SK-N-SH (cell line): ENCODE results near the gene TMEM179. TPM values are rescaled to one million over a fixed set of nuclear protein-coding genes. Genes with fewer than 3 reads are reported as not detected.

ENCODE experiments used
- CTCF ChIA-PET: fragments of 300-600, 350-600 bp; formaldehyde crosslinking; extraction: SDS; loops from one replicate; lab custom pipeline; 2021; lab: Yijun Ruan, JAX
- POLR2A ChIA-PET: fragments of 350-600 bp; sonication (Branson Sonifier 250); formaldehyde crosslinking; extraction: SDS; loops from one replicate; lab custom pipeline; 2020; ENCODE audit warnings: antibody characterized with exemption, inconsistent platforms; lab: Yijun Ruan, JAX
- DNase-seq: peaks from one replicate; pipeline ENCODE4 v3.0.0; 2012
- H2AFZ ChIP-seq: fragments of 200-600 bp; sonication (generic); 2 replicates; pipeline ENCODE4 v1.8.1; 2016; ENCODE audit warnings: antibody characterized with exemption, mild to moderate bottlenecking, low read depth
- H3F3A ChIP-seq: fragments of 200-600 bp; sonication (generic); replicated peaks from 2 replicates; pipeline ENCODE3; 2016; ENCODE audit warnings: antibody characterized with exemption, mild to moderate bottlenecking; ENCODE audit not compliant: insufficient read depth
- H3K27ac ChIP-seq, 2 experiments: fragments of 200-500 bp in 1 of 2; fragments of 200-600 bp in 1 of 2; sonication (Bioruptor generic) in 1 of 2; sonication (generic), shearing (Covaris generic) in 1 of 2; 2 replicates each; pipeline versions ENCODE4 v1.5.1 to v1.6.1; 2014 to 2016; ENCODE audit warnings: low read depth in 2 of 2, inconsistent platforms in 1 of 2, low read length in 1 of 2, mild to moderate bottlenecking in 1 of 2, mixed read lengths in 1 of 2
- H3K27me3 ChIP-seq: fragments of 200-600 bp; sonication (generic), shearing (Covaris generic); 2 replicates; pipeline ENCODE4 v1.6.1; 2016; ENCODE audit warnings: mixed run types; ENCODE audit not compliant: insufficient read depth
- H3K36me3 ChIP-seq, 2 experiments: fragments of 200-500 bp in 1 of 2; fragments of 200-600 bp in 1 of 2; sonication (Bioruptor generic) in 1 of 2; sonication (generic) in 1 of 2; replicated peaks in 1 of 2; 2 replicates each; pipeline versions ENCODE3 to v1.5.1; 2014 to 2016; ENCODE audit warnings: low read length in 1 of 2, mild to moderate bottlenecking in 1 of 2; ENCODE audit not compliant: insufficient read depth in 2 of 2, control insufficient read depth in 1 of 2
- H3K4me1 ChIP-seq, 2 experiments: fragments of 200-500 bp in 1 of 2; fragments of 200-600 bp in 1 of 2; sonication (Bioruptor generic) in 1 of 2; sonication (generic), shearing (Covaris generic) in 1 of 2; 2 replicates each; pipeline versions ENCODE4 v1.5.1 to v1.6.1; 2014 to 2016; ENCODE audit warnings: low read depth in 1 of 2, low read length in 1 of 2, mixed run types in 1 of 2; ENCODE audit not compliant: insufficient read depth in 2 of 2, control insufficient read depth in 1 of 2
- H3K4me2 ChIP-seq: fragments of 200-600 bp; sonication (generic), shearing (Covaris generic); 2 replicates; pipeline ENCODE4 v1.6.1; 2017; ENCODE audit warnings: mixed run types
- H3K4me3 ChIP-seq, 2 experiments: fragments of 200-500 bp in 1 of 2; fragments of 200-600 bp in 1 of 2; sonication (Bioruptor generic) in 1 of 2; sonication (generic), shearing (Covaris generic) in 1 of 2; 2 replicates each; pipeline versions ENCODE4 v1.5.1 to v1.8.1; 2014 to 2016; ENCODE audit warnings: low read depth in 2 of 2, inconsistent platforms in 1 of 2, low read length in 1 of 2, mild to moderate bottlenecking in 1 of 2, mixed read lengths in 1 of 2, moderate library complexity in 1 of 2
- H3K79me2 ChIP-seq: fragments of 200-600 bp; sonication (generic); 2 replicates; pipeline ENCODE4 v1.8.1; 2017; ENCODE audit warnings: mild to moderate bottlenecking; ENCODE audit not compliant: insufficient read depth
- H3K9ac ChIP-seq: fragments of 200-600 bp; sonication (generic); 2 replicates; pipeline ENCODE4 v1.6.1; 2017; ENCODE audit warnings: mixed run types
- H3K9me2 ChIP-seq: fragments of 200-600 bp; sonication (generic); 2 replicates; pipeline ENCODE4 v1.6.1; 2017; ENCODE audit warnings: mixed run types
- H3K9me3 ChIP-seq: fragments of 200-600 bp; sonication (generic); 2 replicates; pipeline ENCODE4 v1.6.1; 2017; ENCODE audit warnings: mixed run types, mild to moderate bottlenecking, moderate library complexity
- H4K20me1 ChIP-seq: fragments of 200-600 bp; sonication (generic); 2 replicates; pipeline ENCODE4 v1.6.1; 2017; ENCODE audit warnings: mild to moderate bottlenecking, mixed run types; ENCODE audit not compliant: insufficient read depth
- CHD2 ChIP-seq: fragments of 150-350 bp; IDR thresholded peaks from 2 replicates; pipeline ENCODE4 v1.6.1; 2018; ENCODE audit warnings: low read length; ENCODE audit not compliant: partially characterized antibody
- CTCF ChIP-seq: fragments of 200-600 bp; sonication (generic); IDR thresholded peaks from 2 replicates; pipeline ENCODE4 v1.6.1; 2017; ENCODE audit warnings: antibody characterized with exemption, mild to moderate bottlenecking, moderate library complexity
- ELF1 ChIP-seq: IDR thresholded peaks from 2 replicates; pipeline ENCODE4 v1.4.0; 2012
- EP300 ChIP-seq, 2 experiments: IDR thresholded peaks; 2 replicates each; pipeline versions ENCODE4 v1.4.0 to v1.6.1; 2012; ENCODE audit warnings: borderline replicate concordance in 1 of 2, low read depth in 1 of 2, low read length in 1 of 2
- EZH2phosphoT487 ChIP-seq: fragments of 200-600 bp; sonication (generic); IDR thresholded peaks from 2 replicates; pipeline ENCODE4 v1.6.1; 2017; ENCODE audit warnings: low read depth, mixed run types, mild to moderate bottlenecking, antibody characterized with exemption, moderate library complexity, borderline replicate concordance
- FOXJ3 ChIP-seq: sonication (generic); formaldehyde crosslinking; IDR thresholded peaks from 2 replicates; pipeline ENCODE4 v1.5.1; 2020; ENCODE audit warnings: mild to moderate bottlenecking, missing genetic modification reagents
- GATA2 ChIP-seq: sonication (generic); formaldehyde crosslinking; IDR thresholded peaks from 2 replicates; pipeline ENCODE4 v1.5.0; 2020; ENCODE audit warnings: mild to moderate bottlenecking, missing genetic modification reagents
- MEF2A ChIP-seq: IDR thresholded peaks from 2 replicates; pipeline ENCODE4 v1.4.0; 2012; ENCODE audit warnings: low read depth, borderline replicate concordance
- NRF1 ChIP-seq: IDR thresholded peaks from 2 replicates; pipeline ENCODE4 v1.6.1; 2012; ENCODE audit warnings: low read depth, mild to moderate bottlenecking, low read length
- RAD21 ChIP-seq: IDR thresholded peaks from 2 replicates; pipeline ENCODE4 v1.6.1; 2012; ENCODE audit warnings: mild to moderate bottlenecking, low read length
- RCOR1 ChIP-seq: fragments of 150-350 bp; IDR thresholded peaks from 2 replicates; pipeline ENCODE4 v1.6.1; 2017; ENCODE audit warnings: antibody characterized with exemption, low read length
- RXRA ChIP-seq: IDR thresholded peaks from 2 replicates; pipeline ENCODE4 v1.4.0; 2012; ENCODE audit warnings: low read depth, mild to moderate bottlenecking, borderline replicate concordance
- SMC3 ChIP-seq: IDR thresholded peaks from 2 replicates; pipeline ENCODE4 v1.6.1; 2012; ENCODE audit warnings: low read depth, low read length, improper control_type of control experiment
- TAF1 ChIP-seq: IDR thresholded peaks from 2 replicates; pipeline ENCODE4 v1.6.1; 2012; ENCODE audit warnings: low read depth, mild to moderate bottlenecking, low read length, moderate library complexity, borderline replicate concordance
- TCF12 ChIP-seq: IDR thresholded peaks from 2 replicates; pipeline ENCODE4 v1.4.0; 2012
- TEAD4 ChIP-seq: IDR thresholded peaks from 2 replicates; pipeline ENCODE4 v1.4.0; 2012; ENCODE audit warnings: mild to moderate bottlenecking, borderline replicate concordance; ENCODE audit not compliant: insufficient read depth
- USF2 ChIP-seq: fragments of 150-350 bp; IDR thresholded peaks from 2 replicates; pipeline ENCODE4 v1.6.1; 2017; ENCODE audit warnings: antibody characterized with exemption, low read length, low read depth, borderline replicate concordance
- YY1 ChIP-seq: IDR thresholded peaks from 2 replicates; pipeline ENCODE4 v1.4.0; 2012; ENCODE audit warnings: low read depth, mild to moderate bottlenecking
- WGBS: methylation state at CpG from one replicate; pipeline ENCODE4 v1.1.6; 2017; ENCODE audit warnings: low lambda C conversion rate; 5-methylcytosine and 5-hydroxymethylcytosine counted together
- polyA plus RNA-seq, 3 experiments: library from polyadenylated mRNA; depleted of rRNA; stranded (reverse); fragments of >200 nt; gene quantifications; 2 replicates each; pipeline ENCODE4 v1.2.3, GENCODE V29; 2012

The TMEM179 gene
- polyA plus RNA-seq, 1 of the 3 experiments (the other 2 are of a cell fraction) = 1.7 TPM

DNA sequence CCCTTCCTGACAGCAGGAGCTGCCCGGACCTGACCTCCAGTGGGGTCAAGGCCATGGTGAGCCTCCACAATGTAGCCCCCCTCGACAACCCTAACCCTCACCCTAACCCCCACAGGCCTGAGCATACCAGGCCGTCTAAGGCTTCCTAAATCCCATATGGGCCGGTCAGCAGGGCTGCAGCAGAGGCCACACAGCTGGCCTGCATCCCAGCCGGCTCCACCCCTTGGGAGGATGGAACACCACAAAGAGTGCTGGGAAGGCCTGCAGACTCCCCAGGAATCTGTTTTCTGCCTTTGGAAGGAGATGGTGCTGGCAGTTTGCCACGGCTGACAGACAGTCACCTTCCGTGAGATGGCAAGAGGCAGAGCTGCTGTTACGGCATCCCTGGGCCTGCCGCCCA lies 2.8 kb downstream of the TMEM179 start:
- TF ChIP-seq GATA2 (CRISPR knock-in tag) (peak; percentile 36; the same call in 1 of the 2 replicates), TAF1 (no peak), EP300 (IDR thresholded peaks at IDR 0.05; ENCODE audit: borderline replicate concordance in 1 of 2, low read depth in 1 of 2, low read length in 1 of 2) (peak in 1 of 2 experiments; percentile 35; a peak in 1 of 4 replicates), RAD21 (peak; percentile 29), RCOR1 (peak; percentile 89), CHD2 (peak; percentile 65), RXRA (no peak)
- H3K4me2 ChIP-seq = no peak overlapping the region
- no peaks in the 10 kb centered on the region for H3K36me3 ChIP-seq
- H3K9me3 ChIP-seq = no peaks in the 10 kb centered on the region
- no peaks in the 10 kb centered on the region for H3K9me2 ChIP-seq
- H3K27ac ChIP-seq = peak overlapping the region in 1 of 2 experiments; percentile 90; a peak in 2 of 4 replicates
- H3K9ac ChIP-seq = no peak overlapping the region
- no peak overlapping the region for H3K4me3 ChIP-seq
- no peaks in the 10 kb centered on the region for H3K27me3 ChIP-seq
- no peaks in the 10 kb centered on the region for H3K79me2 ChIP-seq
- POLR2A ChIA-PET = interaction anchor here (1.0 to 1.1 kb wide), 2 partner anchors 13 to 22 kb away, joined by 3 read pairs; partner anchors contain the start of gene C14orf180
- DNase-seq = peak; percentile 89
- CTCF ChIA-PET = interaction anchor here (0.7 to 2.6 kb wide), 8 partner anchors 9 to 524 kb away, joined by 3 to 12 read pairs (median 4); no protein-coding TSS in a partner anchor
- 14% methylated on average over 6 of the region's 9 CpGs for WGBS
- no peak overlapping the region for H2AFZ ChIP-seq
- no peaks in the 10 kb centered on the region for H3F3A ChIP-seq
- peaks cover 0 to 73% of the 10 kb centered on the region in 2 experiments; a peak in 2 of 4 replicates for H3K4me1 ChIP-seq
- H4K20me1 ChIP-seq = no peaks in the 10 kb centered on the region

DNA sequence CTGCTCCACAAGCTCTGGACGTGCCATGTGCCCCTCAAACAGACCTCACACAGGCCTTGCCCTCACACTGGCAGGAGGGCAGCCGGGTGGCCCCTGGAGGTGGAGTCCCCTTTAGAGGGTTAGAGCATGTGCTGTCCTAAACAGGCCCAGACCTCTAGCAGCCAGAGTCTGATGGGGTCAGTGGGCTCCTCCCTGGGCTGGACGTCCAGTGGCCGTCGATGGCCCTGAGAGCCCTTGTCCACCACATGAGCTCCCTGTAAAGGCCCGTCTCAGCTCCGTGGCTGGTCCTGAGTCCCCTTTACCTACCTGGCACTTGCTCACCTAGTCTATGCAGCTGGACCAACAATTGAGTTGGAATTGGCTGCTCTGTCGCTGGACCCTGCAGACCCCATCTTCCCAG lies 3.8 kb downstream of the TMEM179 start:
- WGBS = 65% methylated on average over 4 of the region's 8 CpGs
- Histone ChIP-seq H3K9me2 (no peaks in the 10 kb centered on the region), H3K27me3 (no peaks in the 10 kb centered on the region), H3K79me2 (no peaks in the 10 kb centered on the region), H3K36me3 (no peaks in the 10 kb centered on the region), H3K9me3 (no peaks in the 10 kb centered on the region), H3K4me2 (no peak overlapping the region), H3K4me3 (no peak overlapping the region)
- CTCF ChIA-PET = interaction anchor here (1.1 to 2.2 kb wide), 4 partner anchors 22 to 39 kb away, joined by 3 to 12 read pairs (median 4); no protein-coding TSS in a partner anchor
- TF ChIP-seq CTCF = no peak
- no peak for TF ChIP-seq SMC3
- TF ChIP-seq RCOR1 = no peak
- no peak for TF ChIP-seq YY1
- no peak for TF ChIP-seq CHD2
- no peak for TF ChIP-seq MEF2A
- TF ChIP-seq FOXJ3 = no peak
- no peak for TF ChIP-seq NRF1
- no peak for TF ChIP-seq ELF1
- TF ChIP-seq EZH2phosphoT487 = no peak
- TF ChIP-seq USF2 = no peak
- no peak for TF ChIP-seq RAD21
- no peak for TF ChIP-seq TCF12
- no peak for TF ChIP-seq TEAD4
- TF ChIP-seq, all 33 proteins: peak for 0
- Histone ChIP-seq H3K4me1 (peaks cover 0 to 83% of the 10 kb centered on the region in 2 experiments; a peak in 2 of 4 replicates), H3K9ac (no peak overlapping the region), H3K27ac (peak overlapping the region in 1 of 2 experiments; percentile 90; a peak in 2 of 4 replicates), H2AFZ (no peak overlapping the region), H3F3A (no peaks in the 10 kb centered on the region), H4K20me1 (no peaks in the 10 kb centered on the region)
- peak; percentile 21 for DNase-seq
- POLR2A ChIA-PET = no interaction called here
